HepG2 (cell line): ENCODE data around the gene LINGO3. TPM values are rescaled to one million over a fixed set of nuclear protein-coding genes. Genes with fewer than 3 reads are reported as not detected.

Experiments
- ADNP ChIP-seq: sonication (generic); formaldehyde crosslinking; IDR thresholded peaks from 2 replicates; pipeline ENCODE4 v1.4.0; 2020; ENCODE audit warnings: missing genetic modification reagents
- AKNA ChIP-seq: sonication (generic); formaldehyde crosslinking; IDR thresholded peaks from 2 replicates; pipeline ENCODE4 v1.4.0; 2020; ENCODE audit warnings: missing genetic modification reagents, borderline replicate concordance
- CBX2 ChIP-seq, 2 experiments: fragments of 200-600 bp in 1 of 2; sonication (generic); formaldehyde crosslinking in 1 of 2; IDR thresholded peaks; 2 replicates each; pipeline versions ENCODE4 v1.7.0 to v1.8.1; 2018 to 2022; ENCODE audit warnings: low read depth in 2 of 2, low read length in 1 of 2, mild to moderate bottlenecking in 1 of 2, missing genetic modification reagents in 1 of 2
- GLI4 ChIP-seq: sonication (generic); formaldehyde crosslinking; IDR thresholded peaks from 2 replicates; pipeline ENCODE4 v1.5.1; 2020; ENCODE audit warnings: missing genetic modification reagents, mild to moderate bottlenecking, moderate library complexity, borderline replicate concordance
- HNF4G ChIP-seq, 2 experiments: sonication (generic) in 1 of 2; formaldehyde crosslinking in 1 of 2; IDR thresholded peaks; 2 replicates each; pipeline versions ENCODE4 v1.4.0 to v1.6.1; 2011 to 2020; ENCODE audit warnings: borderline replicate concordance in 2 of 2, low read depth in 2 of 2, mild to moderate bottlenecking in 2 of 2, low read length in 1 of 2, missing genetic modification reagents in 1 of 2, moderate library complexity in 1 of 2
- KLF11 ChIP-seq: IDR thresholded peaks from 2 replicates; pipeline ENCODE4 v1.6.1; 2016; ENCODE audit warnings: missing compliant biosample characterization
- MAFF ChIP-seq: IDR thresholded peaks from 2 replicates; pipeline ENCODE4 v1.6.1; 2011; ENCODE audit warnings: low read depth, low read length, improper control_type of control experiment
- NONO ChIP-seq, 2 experiments: fragments of 450-650 bp in 1 of 2; sonication (generic) in 1 of 2; formaldehyde crosslinking in 1 of 2; IDR thresholded peaks in 1 of 2; conservative IDR thresholded peaks in 1 of 2; 2 replicates each; pipeline versions ENCODE4 v1.6.1 to v1.8.0; 2017 to 2022; ENCODE audit warnings: mild to moderate bottlenecking in 1 of 2, missing genetic modification reagents in 1 of 2, moderate library complexity in 1 of 2
- NPAS2 ChIP-seq: sonication (generic); formaldehyde crosslinking; IDR thresholded peaks from 2 replicates; pipeline ENCODE4 v1.8.0; 2022; ENCODE audit warnings: mild to moderate bottlenecking, missing genetic modification reagents, borderline replicate concordance
- REPIN1 ChIP-seq: sonication (generic); formaldehyde crosslinking; IDR thresholded peaks from 2 replicates; pipeline ENCODE4 v1.8.0; 2022; ENCODE audit warnings: missing genetic modification reagents, low read depth, mild to moderate bottlenecking, borderline replicate concordance
- SRSF9 ChIP-seq: fragments of 200-400 bp; formaldehyde crosslinking; IDR thresholded peaks from 2 replicates; pipeline ENCODE4 v1.6.1; 2018; ENCODE audit warnings: borderline replicate concordance, mild to moderate bottlenecking, low read depth, low read length; ENCODE audit not compliant: insufficient read depth, poor library complexity, severe bottlenecking
- SYNCRIP ChIP-seq: fragments of 200-400 bp; formaldehyde crosslinking; IDR thresholded peaks from 2 replicates; pipeline ENCODE4 v1.6.1; 2018; ENCODE audit warnings: mild to moderate bottlenecking, low read depth, low read length; ENCODE audit not compliant: insufficient read depth
- TOPORS ChIP-seq: sonication (generic); formaldehyde crosslinking; IDR thresholded peaks from 2 replicates; pipeline ENCODE4 v1.8.0; 2023; ENCODE audit warnings: mild to moderate bottlenecking, missing genetic modification reagents
- TRIM24 ChIP-seq: sonication (generic); formaldehyde crosslinking; IDR thresholded peaks from 2 replicates; pipeline ENCODE4 v1.8.0; 2022; ENCODE audit warnings: mild to moderate bottlenecking, missing genetic modification reagents
- ZFP41 ChIP-seq: sonication (generic); formaldehyde crosslinking; IDR thresholded peaks from 2 replicates; pipeline ENCODE4 v1.4.0; 2020; ENCODE audit warnings: mild to moderate bottlenecking, missing genetic modification reagents, borderline replicate concordance
- ZNF549 ChIP-seq: sonication (generic); formaldehyde crosslinking; IDR thresholded peaks from 2 replicates; pipeline ENCODE4 v1.5.0; 2020; ENCODE audit warnings: missing genetic modification reagents
- ZNF747 ChIP-seq: sonication (generic); formaldehyde crosslinking; IDR thresholded peaks from 2 replicates; pipeline ENCODE4 v1.8.1; 2023; ENCODE audit warnings: missing genetic modification reagents, mild to moderate bottlenecking, borderline replicate concordance
- ZSCAN9 ChIP-seq: IDR thresholded peaks from 2 replicates; pipeline ENCODE4 v1.6.1; 2016; ENCODE audit warnings: borderline replicate concordance
- polyA plus RNA-seq, 8 experiments: library from polyadenylated mRNA; depleted of rRNA in 3 of 8; stranded (reverse) in 7 of 8; unstranded in 1 of 8; fragments of >200 nt; fragmentation: Illumina TruSeq in 4 of 8; extraction: Trizol in 4 of 8; gene quantifications; 2 replicates each; pipeline versions ENCODE4 v1.2.1 to v1.2.3, GENCODE V29; 2011 to 2016; ENCODE audit warnings: low read depth in 4 of 8, missing spikeins in 1 of 8, mixed read lengths in 1 of 8; ENCODE audit not compliant: insufficient read depth in 1 of 8
- total RNA-seq, 5 experiments: library from RNA; depleted of rRNA; stranded (reverse); fragments of >200 nt; fragmentation: Illumina TruSeq; extraction: Trizol; gene quantifications; 2 replicates each; pipeline ENCODE4 v1.2.3, GENCODE V29; 2016; ENCODE audit warnings: low read depth in 1 of 5
- TF ChIP-seq, protein P1 (sequence below): IDR thresholded peaks from 2 replicates; pipeline ENCODE4 v1.6.1; 2016; ENCODE audit warnings: low read depth, control low read depth
- TF ChIP-seq, protein P2 (sequence below): sonication (generic); formaldehyde crosslinking; IDR thresholded peaks from 2 replicates; pipeline ENCODE4 v1.5.0; 2020; ENCODE audit warnings: missing genetic modification reagents

The LINGO3 gene
- total and polyA plus RNA-seq, 2 of the 13 experiments (the other 11 are each of a cell fraction or from before 2014, with no cell fraction given), result not detected

DNA sequence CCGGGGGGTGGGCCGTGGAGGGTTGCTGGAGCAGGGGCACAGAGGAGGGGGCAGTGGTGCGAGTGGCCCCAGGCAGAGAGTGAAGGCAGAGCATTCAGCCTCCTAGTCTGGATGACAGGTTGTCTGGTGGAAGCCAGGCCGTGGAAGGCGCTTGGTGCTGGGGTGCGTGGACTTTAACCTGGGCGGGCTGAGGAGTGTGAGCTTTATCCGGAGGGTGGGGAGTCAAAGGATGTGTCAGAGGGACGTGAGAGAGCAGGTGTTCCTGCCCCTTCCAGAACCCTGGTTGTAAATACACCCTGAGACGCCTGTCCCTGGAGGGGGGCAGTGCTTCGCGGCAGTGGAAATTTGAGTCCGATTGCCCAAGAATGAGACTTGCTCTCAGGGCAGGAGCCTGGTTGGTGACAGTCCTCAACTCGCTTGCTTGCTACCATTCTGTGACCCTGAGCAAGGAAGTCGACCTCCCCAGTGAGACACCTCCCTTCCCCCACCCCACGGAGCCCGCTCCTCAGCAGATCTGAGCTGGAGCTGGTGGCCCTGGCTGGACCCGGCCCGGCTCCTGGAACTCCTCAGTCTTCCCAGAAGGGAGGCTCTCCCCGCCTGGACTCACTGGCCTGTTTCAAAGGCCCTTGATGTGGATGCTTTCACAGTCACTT, 22.8 kb upstream of the LINGO3 start (continued):
- TF ChIP-seq REPIN1, result peak; percentile 59
- peak; percentile 82 for TF ChIP-seq HNF4G (IDR thresholded peaks at IDR 0.05; ENCODE audit: borderline replicate concordance, low read depth, low read length)
- peak; percentile 76; the same call in 1 of the 2 replicates for TF ChIP-seq HNF4G (CRISPR knock-in tag; IDR thresholded peaks at IDR 0.05; ENCODE audit: borderline replicate concordance, low read depth)
- no peak for TF ChIP-seq ZNF747
- TF ChIP-seq KLF11 (CRISPR knock-in tag), result no peak
- TF ChIP-seq MAFF, result no peak
- no peak for TF ChIP-seq SYNCRIP
- no peak for TF ChIP-seq AKNA (CRISPR knock-in tag)
- no peak for TF ChIP-seq CBX2 (IDR thresholded peaks at IDR 0.05; ENCODE audit: low read depth, low read length)
- TF ChIP-seq CBX2 (CRISPR knock-in tag; IDR thresholded peaks at IDR 0.05; ENCODE audit: low read depth), result no peak
- TF ChIP-seq ZFP41 (CRISPR knock-in tag), result no peak
- TF ChIP-seq ZSCAN9 (CRISPR knock-in tag), result no peak
- no peak for TF ChIP-seq NPAS2 (CRISPR knock-in tag)
- TF ChIP-seq SRSF9, result no peak
- no peak for TF ChIP-seq ADNP (CRISPR knock-in tag)
- TF ChIP-seq ZNF549 (CRISPR knock-in tag), result no peak
- TF ChIP-seq, protein P1, sequence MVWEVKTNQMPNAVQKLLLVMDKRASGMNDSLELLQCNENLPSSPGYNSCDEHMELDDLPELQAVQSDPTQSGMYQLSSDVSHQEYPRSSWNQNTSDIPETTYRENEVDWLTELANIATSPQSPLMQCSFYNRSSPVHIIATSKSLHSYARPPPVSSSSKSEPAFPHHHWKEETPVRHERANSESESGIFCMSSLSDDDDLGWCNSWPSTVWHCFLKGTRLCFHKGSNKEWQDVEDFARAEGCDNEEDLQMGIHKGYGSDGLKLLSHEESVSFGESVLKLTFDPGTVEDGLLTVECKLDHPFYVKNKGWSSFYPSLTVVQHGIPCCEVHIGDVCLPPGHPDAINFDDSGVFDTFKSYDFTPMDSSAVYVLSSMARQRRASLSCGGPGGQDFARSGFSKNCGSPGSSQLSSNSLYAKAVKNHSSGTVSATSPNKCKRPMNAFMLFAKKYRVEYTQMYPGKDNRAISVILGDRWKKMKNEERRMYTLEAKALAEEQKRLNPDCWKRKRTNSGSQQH (CRISPR knock-in tag), result peak; percentile 52; the same call in 1 of the 2 replicates
- no peak for TF ChIP-seq TRIM24 (CRISPR knock-in tag)
- TF ChIP-seq TOPORS (CRISPR knock-in tag), result no peak
- no peak for TF ChIP-seq GLI4
- TF ChIP-seq, protein P2, sequence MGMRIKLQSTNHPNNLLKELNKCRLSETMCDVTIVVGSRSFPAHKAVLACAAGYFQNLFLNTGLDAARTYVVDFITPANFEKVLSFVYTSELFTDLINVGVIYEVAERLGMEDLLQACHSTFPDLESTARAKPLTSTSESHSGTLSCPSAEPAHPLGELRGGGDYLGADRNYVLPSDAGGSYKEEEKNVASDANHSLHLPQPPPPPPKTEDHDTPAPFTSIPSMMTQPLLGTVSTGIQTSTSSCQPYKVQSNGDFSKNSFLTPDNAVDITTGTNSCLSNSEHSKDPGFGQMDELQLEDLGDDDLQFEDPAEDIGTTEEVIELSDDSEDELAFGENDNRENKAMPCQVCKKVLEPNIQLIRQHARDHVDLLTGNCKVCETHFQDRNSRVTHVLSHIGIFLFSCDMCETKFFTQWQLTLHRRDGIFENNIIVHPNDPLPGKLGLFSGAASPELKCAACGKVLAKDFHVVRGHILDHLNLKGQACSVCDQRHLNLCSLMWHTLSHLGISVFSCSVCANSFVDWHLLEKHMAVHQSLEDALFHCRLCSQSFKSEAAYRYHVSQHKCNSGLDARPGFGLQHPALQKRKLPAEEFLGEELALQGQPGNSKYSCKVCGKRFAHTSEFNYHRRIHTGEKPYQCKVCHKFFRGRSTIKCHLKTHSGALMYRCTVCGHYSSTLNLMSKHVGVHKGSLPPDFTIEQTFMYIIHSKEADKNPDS (CRISPR knock-in tag), result no peak
- no peak for TF ChIP-seq NONO (IDR thresholded peaks at IDR 0.05)
- TF ChIP-seq NONO (CRISPR knock-in tag; conservative IDR thresholded peaks at IDR 0.05), result no peak
